H9 (cell line): Measurements from ENCODE around the gene SLIT2. TPM values are rescaled to one million over a fixed set of nuclear protein-coding genes. Genes with fewer than 3 reads are reported as not detected.

ENCODE experiments used
- DNase-seq: peaks from one replicate; pipeline ENCODE4 v3.0.0-alpha.2; 2017
- H2AFZ ChIP-seq: one replicate; pipeline ENCODE4 v1.6.1; 2013; ENCODE audit warnings: mild to moderate bottlenecking, low read length, control low read depth, moderate library complexity
- H2AK5ac ChIP-seq: 2 replicates; pipeline ENCODE4 v1.6.1; 2013; ENCODE audit warnings: low read length, control low read depth, mixed read lengths; ENCODE audit not compliant: insufficient read length
- H2BK120ac ChIP-seq: one replicate; pipeline ENCODE4 v1.6.1; 2013; ENCODE audit warnings: low read depth, mild to moderate bottlenecking, low read length, control low read depth, inconsistent platforms; ENCODE audit not compliant: poor library complexity, severe bottlenecking
- H2BK12ac ChIP-seq: 2 replicates; pipeline ENCODE4 v1.6.1; 2013; ENCODE audit warnings: low read length, control low read depth, mixed read lengths, low read depth; ENCODE audit not compliant: insufficient read length
- H2BK15ac ChIP-seq: 2 replicates; pipeline ENCODE4 v1.6.1; 2013; ENCODE audit warnings: low read depth, low read length, control low read depth
- H2BK20ac ChIP-seq: one replicate; pipeline ENCODE4 v1.6.1; 2013; ENCODE audit warnings: low read depth, mild to moderate bottlenecking, low read length, control low read depth, inconsistent platforms; ENCODE audit not compliant: poor library complexity, severe bottlenecking
- H2BK5ac ChIP-seq: 2 replicates; pipeline ENCODE4 v1.6.1; 2013; ENCODE audit warnings: low read length, control low read depth, mixed read lengths; ENCODE audit not compliant: insufficient read length
- H3K14ac ChIP-seq: 2 replicates; pipeline ENCODE4 v1.6.1; 2013; ENCODE audit warnings: low read length, control low read depth; ENCODE audit not compliant: insufficient read depth
- H3K18ac ChIP-seq: 2 replicates; pipeline ENCODE4 v1.6.1; 2013; ENCODE audit warnings: low read depth, mild to moderate bottlenecking, mixed read lengths, low read length, control low read depth; ENCODE audit not compliant: insufficient read length
- H3K23ac ChIP-seq: 2 replicates; pipeline ENCODE4 v1.6.1; 2013; ENCODE audit warnings: low read length, control low read depth, mixed read lengths, low read depth; ENCODE audit not compliant: insufficient read length
- H3K23me2 ChIP-seq: 2 replicates; pipeline ENCODE4 v1.6.1; 2013; ENCODE audit warnings: low read depth, mild to moderate bottlenecking, mixed read lengths, low read length, control low read depth; ENCODE audit not compliant: insufficient read length, poor library complexity, severe bottlenecking
- H3K27ac ChIP-seq: 2 replicates; pipeline ENCODE4 v1.5.1; 2013; ENCODE audit warnings: low read length, control low read depth, mixed read lengths, low read depth; ENCODE audit not compliant: insufficient read length
- H3K27me3 ChIP-seq: 2 replicates; pipeline ENCODE4 v1.6.1; 2013; ENCODE audit warnings: low read length, control low read depth, inconsistent platforms; ENCODE audit not compliant: insufficient read depth
- H3K4ac ChIP-seq: 2 replicates; pipeline ENCODE4 v1.6.1; 2013; ENCODE audit warnings: low read depth, mild to moderate bottlenecking, control low read depth, inconsistent platforms, low read length, moderate library complexity
- H3K4me1 ChIP-seq: 2 replicates; pipeline ENCODE4 v1.6.1; 2013; ENCODE audit warnings: low read length, control low read depth, inconsistent platforms; ENCODE audit not compliant: insufficient read depth
- H3K4me2 ChIP-seq: 2 replicates; pipeline ENCODE4 v1.6.1; 2013; ENCODE audit warnings: low read length, control low read depth, mixed read lengths; ENCODE audit not compliant: insufficient read length, insufficient read depth
- H3K56ac ChIP-seq: 2 replicates; pipeline ENCODE4 v1.6.1; 2013; ENCODE audit warnings: low read depth, mild to moderate bottlenecking, mixed read lengths, low read length, control low read depth; ENCODE audit not compliant: insufficient read length
- H3K79me1 ChIP-seq: 2 replicates; pipeline ENCODE4 v1.6.1; 2013; ENCODE audit warnings: low read depth, mild to moderate bottlenecking, moderate library complexity, low read length, control low read depth, inconsistent platforms; ENCODE audit not compliant: insufficient read depth, poor library complexity, severe bottlenecking
- H3K79me2 ChIP-seq: 2 replicates; pipeline ENCODE4 v1.6.1; 2013; ENCODE audit warnings: low read length, control low read depth, inconsistent platforms; ENCODE audit not compliant: insufficient read depth
- H3K9ac ChIP-seq: 2 replicates; pipeline ENCODE4 v1.6.1; 2013; ENCODE audit warnings: low read length, control low read depth, mixed read lengths; ENCODE audit not compliant: insufficient read length; ENCODE audit errors: extremely low read depth
- H3K9me3 ChIP-seq: one replicate; pipeline ENCODE4 v1.6.1; 2013; ENCODE audit warnings: low read depth, low read length, inconsistent platforms; ENCODE audit not compliant: control insufficient read depth
- H3T11ph ChIP-seq: one replicate; pipeline ENCODE4 v1.6.1; 2013; ENCODE audit warnings: mild to moderate bottlenecking, low read length, control low read depth, inconsistent platforms
- H4K20me1 ChIP-seq: one replicate; pipeline ENCODE4 v1.6.1; 2013; ENCODE audit not compliant: control insufficient read depth, insufficient read length, insufficient read depth
- H4K5ac ChIP-seq: 2 replicates; pipeline ENCODE4 v1.6.1; 2013; ENCODE audit warnings: low read depth, mild to moderate bottlenecking, mixed read lengths, low read length, control low read depth; ENCODE audit not compliant: insufficient read length
- H4K8ac ChIP-seq: replicated peaks from 2 replicates; pipeline ENCODE4 v1.6.1; 2013; ENCODE audit warnings: low read length, control low read depth, mixed read lengths, low read depth; ENCODE audit not compliant: insufficient read length
- H4K91ac ChIP-seq: 2 replicates; pipeline ENCODE4 v1.6.1; 2013; ENCODE audit warnings: low read depth, mild to moderate bottlenecking, moderate library complexity, mixed read lengths, low read length, control low read depth; ENCODE audit not compliant: insufficient read length
- H3K27ac Mint-ChIP-seq, 3 experiments: 2 replicates in 2 of 3; 3 replicates in 1 of 3; pipeline ENCODE4 v1.8.0; 2020 to 2021; ENCODE audit warnings: mixed read lengths in 3 of 3, mild to moderate bottlenecking in 1 of 3, moderate library complexity in 1 of 3
- H3K27me3 Mint-ChIP-seq: 2 replicates; pipeline ENCODE4 v1.8.0; 2021; ENCODE audit warnings: low read depth, mild to moderate bottlenecking, moderate library complexity, mixed read lengths
- H3K36me3 Mint-ChIP-seq, 3 experiments: 2 replicates in 2 of 3; 3 replicates in 1 of 3; pipeline ENCODE4 v1.8.0; 2020 to 2021; ENCODE audit warnings: low read depth in 3 of 3, mixed read lengths in 3 of 3; ENCODE audit not compliant: insufficient read depth in 1 of 3
- H3K4me1 Mint-ChIP-seq, 2 experiments: 2 replicates each; pipeline ENCODE4 v1.8.0; 2020; ENCODE audit warnings: mixed read lengths in 2 of 2
- H3K4me3 Mint-ChIP-seq, 2 experiments: 2 replicates in 1 of 2; 3 replicates in 1 of 2; pipeline ENCODE4 v1.8.0; 2020 to 2021; ENCODE audit warnings: mild to moderate bottlenecking in 2 of 2, mixed read lengths in 2 of 2, moderate library complexity in 1 of 2
- H3K9me3 Mint-ChIP-seq, 2 experiments: 2 replicates in 1 of 2; 3 replicates in 1 of 2; pipeline ENCODE4 v1.8.0; 2020; ENCODE audit warnings: mild to moderate bottlenecking in 2 of 2, mixed read lengths in 2 of 2, moderate library complexity in 1 of 2
- WGBS: extraction: QIAGEN DNeasy Blood & Tissue Kit; methylation state at CpG from one replicate; pipeline ENCODE4 v1.1.7; 2013; ENCODE audit warnings: missing lambda C conversion rate, low lambda C conversion rate, mixed read lengths; ENCODE audit not compliant: insufficient read length; ENCODE audit errors: extremely low coverage; 5-methylcytosine and 5-hydroxymethylcytosine counted together
- total RNA-seq: library from RNA; stranded (reverse); gene quantifications from 2 replicates; pipeline ENCODE4 v1.2.1, GENCODE V29; 2021
- TF ChIP-seq, protein P1 (sequence below): fragments of 200-600 bp; sonication (generic); conservative IDR thresholded peaks from 3 replicates; pipeline ENCODE4 v1.8.0; 2021; ENCODE audit warnings: antibody characterized with exemption, mild to moderate bottlenecking

Gene SLIT2
- total RNA-seq, 1 experiment from 2014 or later, result 1.3 TPM

DNA sequence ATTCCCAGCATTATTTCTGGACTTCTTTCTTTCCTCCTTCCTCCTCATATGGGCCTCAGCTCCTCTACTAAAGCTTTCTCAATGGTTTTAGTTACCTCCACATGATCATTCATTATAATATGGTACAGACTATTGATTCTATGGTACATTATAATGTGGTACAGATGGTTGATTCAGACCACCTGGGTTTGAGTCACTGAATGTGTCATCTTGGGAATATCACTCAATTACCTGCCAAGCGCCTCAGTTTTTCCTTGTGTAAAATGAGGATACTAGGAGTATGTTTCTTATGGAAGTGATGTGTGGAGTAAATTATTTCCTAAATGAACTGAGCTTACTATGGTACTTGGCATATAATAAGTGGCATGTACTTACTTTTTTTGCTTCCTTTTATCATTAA is 27.7 kb downstream of the SLIT2 start:
- H3K4me1 Mint-ChIP-seq, result peaks cover 37 to 43% of the 10 kb centered on the region in 2 experiments
- H3K23me2 ChIP-seq, result no peaks in the 10 kb centered on the region
- no peak overlapping the region for H3K27ac Mint-ChIP-seq
- no peaks in the 10 kb centered on the region; the same call in 1 of the 2 replicates for H3K4me1 ChIP-seq
- H4K91ac ChIP-seq, result no peak overlapping the region
- no peaks in the 10 kb centered on the region for H3K9me3 ChIP-seq
- no CpG with 5 or more reads among the region's 1 CpG for whole genome bisulfite sequencing
- no peak overlapping the region for H3K4me3 Mint-ChIP-seq
- TF ChIP-seq, protein P1, sequence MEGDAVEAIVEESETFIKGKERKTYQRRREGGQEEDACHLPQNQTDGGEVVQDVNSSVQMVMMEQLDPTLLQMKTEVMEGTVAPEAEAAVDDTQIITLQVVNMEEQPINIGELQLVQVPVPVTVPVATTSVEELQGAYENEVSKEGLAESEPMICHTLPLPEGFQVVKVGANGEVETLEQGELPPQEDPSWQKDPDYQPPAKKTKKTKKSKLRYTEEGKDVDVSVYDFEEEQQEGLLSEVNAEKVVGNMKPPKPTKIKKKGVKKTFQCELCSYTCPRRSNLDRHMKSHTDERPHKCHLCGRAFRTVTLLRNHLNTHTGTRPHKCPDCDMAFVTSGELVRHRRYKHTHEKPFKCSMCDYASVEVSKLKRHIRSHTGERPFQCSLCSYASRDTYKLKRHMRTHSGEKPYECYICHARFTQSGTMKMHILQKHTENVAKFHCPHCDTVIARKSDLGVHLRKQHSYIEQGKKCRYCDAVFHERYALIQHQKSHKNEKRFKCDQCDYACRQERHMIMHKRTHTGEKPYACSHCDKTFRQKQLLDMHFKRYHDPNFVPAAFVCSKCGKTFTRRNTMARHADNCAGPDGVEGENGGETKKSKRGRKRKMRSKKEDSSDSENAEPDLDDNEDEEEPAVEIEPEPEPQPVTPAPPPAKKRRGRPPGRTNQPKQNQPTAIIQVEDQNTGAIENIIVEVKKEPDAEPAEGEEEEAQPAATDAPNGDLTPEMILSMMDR, result no peak
- no peaks in the 10 kb centered on the region for H4K20me1 ChIP-seq
- H2BK5ac ChIP-seq, result no peak overlapping the region
- no peaks in the 10 kb centered on the region for H3K79me2 ChIP-seq
- H2BK12ac ChIP-seq, result no peak overlapping the region
- no peak for DNase-seq
- H3K4ac ChIP-seq, result no peak overlapping the region
- H2AFZ ChIP-seq, result no peak overlapping the region
- no peaks in the 10 kb centered on the region; a peak in 1 of 7 replicates for H3K36me3 Mint-ChIP-seq
- no peak overlapping the region for H3K4me2 ChIP-seq
- no peak overlapping the region for H4K5ac ChIP-seq
- no peak overlapping the region for H3K56ac ChIP-seq
- H2AK5ac ChIP-seq, result no peak overlapping the region
- no peak overlapping the region for H2BK20ac ChIP-seq
- no peak overlapping the region for H3T11ph ChIP-seq
- H3K9me3 Mint-ChIP-seq, result no peaks in the 10 kb centered on the region
- H2BK15ac ChIP-seq, result no peak overlapping the region
- H3K18ac ChIP-seq, result no peak overlapping the region
- H2BK120ac ChIP-seq, result no peak overlapping the region
- H3K27me3 Mint-ChIP-seq, result no peaks in the 10 kb centered on the region
- H3K9ac ChIP-seq, result no peak overlapping the region
- no peak overlapping the region for H3K23ac ChIP-seq
- H4K8ac ChIP-seq, result no peak overlapping the region
- no peak overlapping the region for H3K27ac ChIP-seq
- no peaks in the 10 kb centered on the region for H3K27me3 ChIP-seq
- H3K14ac ChIP-seq, result no peak overlapping the region
- no peaks in the 10 kb centered on the region for H3K79me1 ChIP-seq
